Upper lobe of right lung (tissue), 1 donor: ENCODE results near the gene GBGT1. TPM values are rescaled to one million over a fixed set of nuclear protein-coding genes. Genes with fewer than 3 reads are reported as not detected.
A peak's percentile ranks its signal among the peaks of the same experiment; 100 is the strongest.

Source experiments
- ATAC-seq: fragments of 200-7000 bp; cut with Tn5 transposase; one replicate; pipeline ENCODE4 v1.9.1; 2020; ENCODE audit warnings: mild to moderate bottlenecking, moderate library complexity
- DNase-seq: peaks from one replicate; pipeline ENCODE4 v3.0.0-alpha.2; 2020
- H3K27ac ChIP-seq: fragments of 200-600 bp; one replicate; pipeline ENCODE4 v1.8.0; 2022
- H3K27me3 ChIP-seq: fragments of 200-600 bp; one replicate; pipeline ENCODE4 v1.8.0; 2022; ENCODE audit warnings: mild to moderate bottlenecking
- H3K36me3 ChIP-seq: fragments of 200-600 bp; one replicate; pipeline ENCODE4 v1.8.0; 2022
- H3K4me1 ChIP-seq: fragments of 200-600 bp; one replicate; pipeline ENCODE4 v1.8.0; 2022
- H3K4me3 ChIP-seq: fragments of 200-600 bp; one replicate; pipeline ENCODE4 v1.8.0; 2022; ENCODE audit warnings: mild to moderate bottlenecking
- H3K9me3 ChIP-seq: fragments of 200-600 bp; one replicate; pipeline ENCODE4 v1.8.0; 2022
- CTCF ChIP-seq: fragments of 200-600 bp; IDR thresholded peaks from one replicate; pipeline ENCODE4 v1.8.0; 2022; ENCODE audit warnings: antibody characterized with exemption
- intact Hi-C: fragments of 100-400 bp; cut with DNase I; formaldehyde crosslinking; loops from one replicate; pipeline ENCODE4 v1.11.0; 2022
- total RNA-seq: library from RNA; stranded (reverse); fragmentation: NEBNext Ultra II Directional; extraction: Animal tissue kit (Norgen Biotek cat#: 25700); gene quantifications from one replicate; pipeline ENCODE4 v1.2.1, GENCODE V29; 2021
- donor health status: DM: no; HTN: yes; CAD: no; lungs with severe emphysema.

Gene GBGT1
- total RNA-seq, 1 donor from 2014 or later = 27.4 TPM

GRCh38 chr9:133135146-133135745 lies 28.5 kb downstream of the GBGT1 start:
- Histone ChIP-seq H3K27ac (peak overlapping the region; percentile 97), H3K4me1 (peaks cover 55% of the 10 kb centered on the region), H3K36me3 (no peaks in the 10 kb centered on the region), H3K9me3 (no peaks in the 10 kb centered on the region), H3K4me3 (no peak overlapping the region), H3K27me3 (no peaks in the 10 kb centered on the region)
- DNase-seq (peak; percentile 84), ATAC-seq (peak; percentile 17)
- intact Hi-C loops = no loop called here
- TF ChIP-seq CTCF = no peak

GRCh38 chr9:133134388-133135145 lies 29.1 kb downstream of the GBGT1 start:
- H3K27ac ChIP-seq = peak overlapping the region; percentile 97
- no peak for ATAC-seq
- no peak overlapping the region for H3K4me3 ChIP-seq
- peaks cover 55% of the 10 kb centered on the region for H3K4me1 ChIP-seq
- H3K9me3 ChIP-seq = no peaks in the 10 kb centered on the region
- no peaks in the 10 kb centered on the region for H3K36me3 ChIP-seq
- no peaks in the 10 kb centered on the region for H3K27me3 ChIP-seq
- no peak for TF ChIP-seq CTCF
- intact Hi-C loops = no loop called here
- DNase-seq = no peak

GRCh38 chr9:133133681-133134387 lies 29.9 kb downstream of the GBGT1 start:
- TF ChIP-seq CTCF = no peak
- Histone ChIP-seq H3K4me3 (no peak overlapping the region), H3K4me1 (peaks cover 55% of the 10 kb centered on the region), H3K36me3 (no peaks in the 10 kb centered on the region), H3K27me3 (no peaks in the 10 kb centered on the region), H3K9me3 (no peaks in the 10 kb centered on the region), H3K27ac (peak overlapping the region; percentile 97)
- intact Hi-C loops = no loop called here
- DNase-seq (peak; percentile 88), ATAC-seq (peak; percentile 86)

- ATAC-seq = no peak
- peaks cover 50% of the 10 kb centered on the region for H3K4me1 ChIP-seq
- TF ChIP-seq CTCF = no peak
- intact Hi-C loops = no loop called here
- H3K27ac ChIP-seq = peak overlapping the region; percentile 97
- H3K27me3 ChIP-seq = no peaks in the 10 kb centered on the region
- no peak overlapping the region for H3K4me3 ChIP-seq
- no peak for DNase-seq
- H3K36me3 ChIP-seq = no peaks in the 10 kb centered on the region
- H3K9me3 ChIP-seq = no peaks in the 10 kb centered on the region
Observed at GRCh38 chr9:133132174-133132573, 31.5 kb downstream of the GBGT1 start.

- H3K4me3 ChIP-seq = no peak overlapping the region
- no peaks in the 10 kb centered on the region for H3K27me3 ChIP-seq
- peaks cover 55% of the 10 kb centered on the region for H3K4me1 ChIP-seq
- TF ChIP-seq CTCF = no peak
- intact Hi-C loops = no loop called here
- H3K9me3 ChIP-seq = no peaks in the 10 kb centered on the region
- no peaks in the 10 kb centered on the region for H3K36me3 ChIP-seq
- H3K27ac ChIP-seq = peak overlapping the region; percentile 45
- DNase-seq (no peak), ATAC-seq (no peak)
Observed at GRCh38 chr9:133131506-133131905, 32.2 kb downstream of the GBGT1 start.
